IMR-90 (cell line): Measurements from ENCODE around the gene NCS1. TPM values are rescaled to one million over a fixed set of nuclear protein-coding genes. Genes with fewer than 3 reads are reported as not detected.
"Not testable (repeated sequence)": the region's sequence is repeated elsewhere in the genome, so short reads cannot be mapped to it uniquely, and the experiment has no call there.

Source experiments
- ATAC-seq: fragments of 200-7000 bp; cut with Tn5 transposase; 2 replicates; pipeline ENCODE4 v1.9.1; 2020; ENCODE audit warnings: low read depth, mild to moderate bottlenecking, moderate library complexity
- BruUV-seq: library from RNA; stranded (reverse); fragments of 400-500 nt; replicated peaks from 2 replicates; lab custom pipeline; 2021; lab: Mats Ljungman, UMichigan
- CTCF ChIA-PET: fragments of 300-600 bp; formaldehyde crosslinking; extraction: SDS; loops from one replicate; lab custom pipeline; 2021; ENCODE audit warnings: antibody characterized with exemption; lab: Yijun Ruan, JAX
- POLR2A ChIA-PET: fragments of 300-600 bp; sonication (Branson Sonifier 250); formaldehyde crosslinking; loops from one replicate; lab custom pipeline; 2022; ENCODE audit warnings: antibody characterized with exemption; ENCODE audit not compliant: unreplicated experiment; lab: Charles Lee
- DNase-seq: peaks from one replicate; pipeline ENCODE4 v3.0.0; 2013
- H2AFZ ChIP-seq: replicated peaks from 2 replicates; pipeline ENCODE3; 2013; ENCODE audit warnings: low read length, mild to moderate bottlenecking; ENCODE audit not compliant: poor library complexity
- H2AK5ac ChIP-seq: 2 replicates; pipeline ENCODE4 v1.6.1; 2013; ENCODE audit warnings: low read depth, low read length, inconsistent platforms
- H2AK9ac ChIP-seq: replicated peaks from 2 replicates; pipeline ENCODE3; 2013; ENCODE audit warnings: mild to moderate bottlenecking, low read depth, low read length, moderate library complexity; ENCODE audit not compliant: poor library complexity
- H2BK120ac ChIP-seq: 2 replicates; pipeline ENCODE4 v1.6.1; 2013; ENCODE audit warnings: low read depth, low read length, inconsistent platforms
- H2BK15ac ChIP-seq: 3 replicates; pipeline ENCODE4 v1.6.1; 2013; ENCODE audit warnings: low read depth, low read length, inconsistent platforms
- H2BK20ac ChIP-seq: 2 replicates; pipeline ENCODE4 v1.6.1; 2013; ENCODE audit warnings: low read depth, mild to moderate bottlenecking, inconsistent platforms, low read length, moderate library complexity
- H2BK5ac ChIP-seq: 2 replicates; pipeline ENCODE4 v1.6.1; 2013; ENCODE audit warnings: mild to moderate bottlenecking, low read depth, low read length, inconsistent platforms; ENCODE audit not compliant: poor library complexity, severe bottlenecking
- H3K14ac ChIP-seq: replicated peaks from 2 replicates; pipeline ENCODE4 v1.6.1; 2013; ENCODE audit warnings: low read depth, low read length, inconsistent platforms
- H3K18ac ChIP-seq: 2 replicates; pipeline ENCODE4 v1.6.1; 2013; ENCODE audit warnings: low read depth, low read length, control low read depth
- H3K23ac ChIP-seq: 2 replicates; pipeline ENCODE4 v1.6.1; 2013; ENCODE audit warnings: low read depth, low read length, inconsistent platforms
- H3K27ac ChIP-seq: 2 replicates; pipeline ENCODE4 v1.5.1; 2013; ENCODE audit warnings: mild to moderate bottlenecking, control low read depth, low read length; ENCODE audit not compliant: insufficient read depth
- H3K27me3 ChIP-seq: 2 replicates; pipeline ENCODE4 v1.6.1; 2013; ENCODE audit warnings: low read length; ENCODE audit not compliant: control insufficient read depth, insufficient read depth
- H3K36me3 ChIP-seq: 2 replicates; pipeline ENCODE4 v1.6.1; 2013; ENCODE audit warnings: low read length, mixed read lengths; ENCODE audit not compliant: control insufficient read depth, insufficient read depth
- H3K4ac ChIP-seq: 2 replicates; pipeline ENCODE4 v1.6.1; 2013; ENCODE audit warnings: low read depth, low read length, inconsistent platforms
- H3K4me1 ChIP-seq: 2 replicates; pipeline ENCODE4 v1.6.1; 2013; ENCODE audit warnings: low read length, mixed read lengths; ENCODE audit not compliant: control insufficient read depth, insufficient read depth
- H3K4me2 ChIP-seq: 2 replicates; pipeline ENCODE4 v1.6.1; 2013; ENCODE audit warnings: low read depth, mild to moderate bottlenecking, control low read depth, low read length, moderate library complexity
- H3K4me3 ChIP-seq: 2 replicates; pipeline ENCODE4 v1.5.1; 2013; ENCODE audit warnings: low read depth, mild to moderate bottlenecking, control low read depth, low read length, moderate library complexity; ENCODE audit not compliant: insufficient read depth
- H3K56ac ChIP-seq: 2 replicates; pipeline ENCODE4 v1.6.1; 2013; ENCODE audit warnings: low read length, inconsistent platforms; ENCODE audit not compliant: insufficient read depth; ENCODE audit errors: extremely low read depth
- H3K79me1 ChIP-seq, 2 experiments: 2 replicates each; pipeline ENCODE4 v1.6.1; 2013; ENCODE audit warnings: low read length in 2 of 2, inconsistent platforms in 1 of 2, low read depth in 1 of 2
- H3K9ac ChIP-seq: 2 replicates; pipeline ENCODE4 v1.6.1; 2013; ENCODE audit warnings: low read depth, low read length, control low read depth
- H3K9me1 ChIP-seq: 2 replicates; pipeline ENCODE4 v1.6.1; 2013; ENCODE audit warnings: low read length, inconsistent platforms; ENCODE audit not compliant: insufficient read depth
- H3K9me3 ChIP-seq: 2 replicates; pipeline ENCODE4 v1.6.1; 2013; ENCODE audit warnings: low read length; ENCODE audit not compliant: control insufficient read depth, insufficient read depth
- H4K20me1 ChIP-seq: 2 replicates; pipeline ENCODE4 v1.6.1; 2013; ENCODE audit warnings: low read length, inconsistent platforms; ENCODE audit not compliant: insufficient read depth
- H4K5ac ChIP-seq: 2 replicates; pipeline ENCODE4 v1.6.1; 2013; ENCODE audit warnings: mild to moderate bottlenecking, low read depth, low read length, control low read depth
- H4K8ac ChIP-seq, 2 experiments: 2 replicates each; pipeline ENCODE4 v1.6.1; 2013; ENCODE audit warnings: low read depth in 2 of 2, low read length in 2 of 2, control low read depth in 1 of 2, inconsistent platforms in 1 of 2
- H4K91ac ChIP-seq: 2 replicates; pipeline ENCODE4 v1.6.1; 2013; ENCODE audit warnings: low read depth, low read length, inconsistent platforms; ENCODE audit not compliant: insufficient read depth
- CEBPB ChIP-seq: IDR thresholded peaks from 2 replicates; pipeline ENCODE4 v1.6.1; 2012; ENCODE audit warnings: low read depth, low read length, improper control_type of control experiment
- CHD1 ChIP-seq: IDR thresholded peaks from 2 replicates; pipeline ENCODE4 v1.6.1; 2012; ENCODE audit warnings: low read depth, low read length, improper control_type of control experiment
- FOS ChIP-seq: fragments of 150-350 bp; IDR thresholded peaks from 2 replicates; pipeline ENCODE4 v1.6.1; 2016; ENCODE audit warnings: low read depth, low read length
- MAZ ChIP-seq: IDR thresholded peaks from 2 replicates; pipeline ENCODE4 v1.6.1; 2012; ENCODE audit warnings: low read depth, mild to moderate bottlenecking, low read length, improper control_type of control experiment, moderate library complexity, borderline replicate concordance
- MXI1 ChIP-seq: IDR thresholded peaks from 2 replicates; pipeline ENCODE4 v1.6.1; 2012; ENCODE audit warnings: low read depth, mild to moderate bottlenecking, low read length, moderate library complexity, borderline replicate concordance
- POLR2A ChIP-seq: IDR thresholded peaks from 2 replicates; pipeline ENCODE4 v1.6.1; 2012; ENCODE audit warnings: mild to moderate bottlenecking, low read depth, low read length
- RAD21 ChIP-seq: IDR thresholded peaks from 2 replicates; pipeline ENCODE4 v1.6.1; 2012; ENCODE audit warnings: low read length, improper control_type of control experiment
- USF2 ChIP-seq: fragments of 150-350 bp; IDR thresholded peaks from 2 replicates; pipeline ENCODE4 v1.6.1; 2017; ENCODE audit warnings: mild to moderate bottlenecking, antibody characterized with exemption, low read length, low read depth
- WGBS, 2 experiments: methylation state at CpG; one replicate each; pipeline versions ENCODE4 v1.1.5 to v1.1.7; 2013; ENCODE audit warnings: missing lambda C conversion rate in 2 of 2; ENCODE audit not compliant: insufficient read length in 1 of 2; ENCODE audit errors: extremely low coverage in 2 of 2; 5-methylcytosine and 5-hydroxymethylcytosine counted together
- dilution Hi-C: fragments of 300-500 bp; cut with HindIII; formaldehyde crosslinking; loops from one replicate; pipeline ENCODE4 v1.14.3; 2018; ENCODE audit warnings: low sequenced_read_pairs; ENCODE audit not compliant: unreplicated experiment
- in situ Hi-C: fragments of 300-500 bp; cut with MboI; formaldehyde crosslinking; loops from 3 replicates; pipeline ENCODE4 v1.14.3; 2019; ENCODE audit warnings: low sequenced_read_pairs, inconsistent platforms, mixed read lengths
- intact Hi-C: fragments of 100-400 bp; cut with micrococcal nuclease; formaldehyde crosslinking; loops from 2 replicates; pipeline ENCODE4 v1.10.0; 2022
- polyA plus RNA-seq, 3 experiments: library from polyadenylated mRNA; depleted of rRNA; stranded (reverse); fragments of >200 nt; gene quantifications; 2 replicates each; pipeline ENCODE4 v1.2.3, GENCODE V29; 2012; ENCODE audit warnings: low replicate concordance in 1 of 3
- total RNA-seq: library from RNA; depleted of rRNA; stranded (reverse); fragments of >200 nt; gene quantifications from 2 replicates; pipeline ENCODE4 v1.2.3, GENCODE V29; 2012

NCS1 gene
- total and polyA plus RNA-seq, 2 of the 4 experiments (the other 2 are of a cell fraction): 41.0 to 60.5 TPM

- intact Hi-C loops: loop anchor here (10.0 kb wide), 1 partner anchor 58 kb away; no protein-coding TSS in a partner anchor
- no peak overlapping the region for H2BK20ac ChIP-seq
- H3K9me3 ChIP-seq: no peaks in the 10 kb centered on the region
- TF ChIP-seq MAZ (no peak), CEBPB (no peak), CHD1 (no peak), USF2 (no peak), MXI1 (no peak), POLR2A (no peak), RAD21 (no peak), FOS (no peak)
- H4K5ac ChIP-seq: no peak overlapping the region
- BruUV-seq: no TSS peak
- peaks cover 17% of the 10 kb centered on the region for H3K27me3 ChIP-seq
- H4K20me1 ChIP-seq: no peaks in the 10 kb centered on the region
- H3K9me1 ChIP-seq: no peaks in the 10 kb centered on the region; the same call in 1 of the 2 replicates
- H3K4me2 ChIP-seq: no peak overlapping the region
- H2BK15ac ChIP-seq: no peak overlapping the region
- 95% methylated on average over 3 of the region's 11 CpGs; no CpG with 5 or more reads in 1 of the 2 experiments for WGBS, 2 experiments
- no peak overlapping the region for H2AFZ ChIP-seq
- no peak overlapping the region for H3K27ac ChIP-seq
- H3K36me3 ChIP-seq: no peaks in the 10 kb centered on the region
- no peak overlapping the region for H4K91ac ChIP-seq
- DNase-seq (no peak), ATAC-seq (no peak)
- in situ Hi-C loops: no loop called here
- H2AK9ac ChIP-seq: no peak overlapping the region
- POLR2A ChIA-PET: no interaction called here
- no peak overlapping the region for H2BK120ac ChIP-seq
- no peak overlapping the region for H3K4ac ChIP-seq
- H3K14ac ChIP-seq: no peak overlapping the region
- H3K4me3 ChIP-seq: no peak overlapping the region
- CTCF ChIA-PET: no interaction called here
- no peak overlapping the region for H3K56ac ChIP-seq
- no peak overlapping the region for H3K9ac ChIP-seq
- no peak overlapping the region for H2BK5ac ChIP-seq
- H2AK5ac ChIP-seq: no peak overlapping the region; the same call in 1 of the 2 replicates
- H3K18ac ChIP-seq: no peak overlapping the region
- H4K8ac ChIP-seq: no peak overlapping the region
- H3K23ac ChIP-seq: no peak overlapping the region
- dilution Hi-C loops: no loop called here
- H3K4me1 ChIP-seq: peaks cover 2% of the 10 kb centered on the region; the same call in 1 of the 2 replicates
- H3K79me1 ChIP-seq: no peaks in the 10 kb centered on the region
These were observed 104.8 kb downstream of the NCS1 start for GRCh38 chr9:130276955-130277354.

- dilution Hi-C loops, DNase-seq, H2BK5ac ChIP-seq, in situ Hi-C loops, H3K36me3 ChIP-seq, H2AK9ac ChIP-seq, H3K4me1 ChIP-seq, H2BK15ac ChIP-seq, ATAC-seq, H3K79me1 ChIP-seq, BruUV-seq, H2AFZ ChIP-seq, H2BK120ac ChIP-seq, H4K8ac ChIP-seq, H3K9me1 ChIP-seq, H3K18ac ChIP-seq, H2BK20ac ChIP-seq, H4K5ac ChIP-seq, H3K4me3 ChIP-seq, POLR2A ChIA-PET, H3K9me3 ChIP-seq, H3K56ac ChIP-seq, H3K4ac ChIP-seq, H3K14ac ChIP-seq, H4K91ac ChIP-seq, H3K27ac ChIP-seq, H2AK5ac ChIP-seq, H3K9ac ChIP-seq, H4K20me1 ChIP-seq, H3K4me2 ChIP-seq, H3K23ac ChIP-seq, CTCF ChIA-PET: not testable (repeated sequence)
- H3K27me3 ChIP-seq: peaks cover 22% of the 10 kb centered on the region
- WGBS, 2 experiments: no CpG with 5 or more reads among the region's 1 CpG
- intact Hi-C loops: loop anchor here (10.0 kb wide), 1 partner anchor 57 kb away; no protein-coding TSS in a partner anchor
These were observed 105.3 kb downstream of the NCS1 start for GRCh38 chr9:130277525-130277924.
